IPS-18a (cell line): ENCODE measurements around the gene KRT27.

Source experiments
- H3K27ac ChIP-seq: one replicate; pipeline ENCODE4 v1.5.1; 2013; ENCODE audit warnings: low read length
- H3K27me3 ChIP-seq: one replicate; pipeline ENCODE4 v1.6.1; 2013; ENCODE audit warnings: mild to moderate bottlenecking, low read length; ENCODE audit not compliant: control insufficient read depth, insufficient read depth
- H3K36me3 ChIP-seq: one replicate; pipeline ENCODE4 v1.6.1; 2013; ENCODE audit warnings: low read depth, low read length; ENCODE audit not compliant: control insufficient read depth
- H3K4me1 ChIP-seq: one replicate; pipeline ENCODE4 v1.6.1; 2013; ENCODE audit warnings: low read depth, low read length; ENCODE audit not compliant: control insufficient read depth
- H3K4me3 ChIP-seq: one replicate; pipeline ENCODE4 v1.5.1; 2013; ENCODE audit warnings: low read length
- H3K9ac ChIP-seq: one replicate; pipeline ENCODE4 v1.6.1; 2013; ENCODE audit warnings: mild to moderate bottlenecking, low read length, moderate library complexity
- H3K9me3 ChIP-seq: one replicate; pipeline ENCODE4 v1.6.1; 2013; ENCODE audit warnings: low read depth, low read length; ENCODE audit not compliant: control insufficient read depth

KRT27 gene

DNA sequence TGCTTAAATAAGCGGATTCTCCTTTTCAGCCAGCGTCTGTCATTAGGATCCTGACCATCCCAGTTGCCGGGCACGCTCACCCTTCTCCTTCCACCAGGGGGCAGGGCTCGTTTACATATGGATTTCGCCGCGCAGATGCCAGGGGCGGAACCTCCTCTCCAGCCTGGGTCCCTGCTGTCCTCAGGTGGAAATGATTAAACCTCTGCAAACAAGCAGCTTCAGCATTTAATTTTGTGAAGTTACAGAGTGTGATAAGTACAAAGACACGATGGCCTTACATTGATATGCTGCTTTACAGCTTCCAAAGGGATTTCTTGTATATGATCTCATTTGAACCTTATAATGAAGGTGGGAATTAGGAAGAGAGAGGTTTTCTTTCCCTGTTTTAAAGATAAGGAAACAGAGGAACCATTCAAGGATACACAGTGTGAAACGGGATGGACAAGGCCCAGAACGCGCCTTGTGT, 21.3 kb upstream of the KRT27 start:
- peaks cover 53% of the 10 kb centered on the region for H3K27me3 ChIP-seq
- no peak overlapping the region for H3K27ac ChIP-seq
- no peak overlapping the region for H3K4me3 ChIP-seq
- no peak overlapping the region for H3K9ac ChIP-seq
- H3K9me3 ChIP-seq: no peaks in the 10 kb centered on the region
- no peaks in the 10 kb centered on the region for H3K4me1 ChIP-seq
- no peaks in the 10 kb centered on the region for H3K36me3 ChIP-seq

DNA sequence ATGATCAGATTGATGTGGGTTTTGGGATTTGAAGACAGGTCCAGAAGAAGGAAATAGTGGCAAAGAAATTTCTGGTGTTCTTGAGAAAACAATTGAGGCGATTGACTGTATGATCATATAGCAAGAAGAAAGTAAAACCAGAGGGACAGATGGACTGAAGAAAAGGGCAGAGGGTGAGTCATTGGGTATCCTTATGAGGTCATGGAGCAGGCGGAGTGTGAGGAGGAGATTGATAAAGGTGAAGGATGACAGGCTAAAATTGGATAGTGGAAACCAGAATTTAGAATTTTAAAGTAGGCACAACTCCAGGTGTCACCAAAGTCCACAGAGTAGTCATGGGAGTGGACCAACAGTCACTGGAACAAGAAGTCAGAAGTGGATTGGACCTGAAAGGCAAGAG, 18.8 kb upstream of the KRT27 start:
- H3K27me3 ChIP-seq: peaks cover 29% of the 10 kb centered on the region
- no peak overlapping the region for H3K27ac ChIP-seq
- no peaks in the 10 kb centered on the region for H3K9me3 ChIP-seq
- H3K4me1 ChIP-seq: no peaks in the 10 kb centered on the region
- H3K4me3 ChIP-seq: no peak overlapping the region
- H3K9ac ChIP-seq: no peak overlapping the region
- no peaks in the 10 kb centered on the region for H3K36me3 ChIP-seq

DNA sequence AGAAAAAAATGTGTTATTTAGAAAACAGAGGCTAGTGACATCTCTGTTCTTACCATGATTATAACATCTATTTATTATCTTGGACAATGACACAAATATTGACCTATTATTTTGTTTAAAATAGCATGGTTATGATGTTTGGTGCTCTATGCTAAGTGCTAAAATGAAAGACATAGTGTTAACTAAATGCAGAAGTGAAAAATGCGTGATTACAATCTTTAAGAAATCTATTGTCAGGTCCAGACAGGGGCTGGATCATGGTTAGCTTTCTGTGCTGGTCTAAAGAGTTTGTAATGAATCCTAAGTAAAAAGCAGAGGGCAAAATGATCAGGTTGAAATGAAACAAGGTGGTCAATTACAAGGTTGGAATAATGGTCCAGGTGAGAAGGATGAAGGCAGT, 18.0 kb upstream of the KRT27 start:
- no peak overlapping the region for H3K27ac ChIP-seq
- H3K4me1 ChIP-seq: no peaks in the 10 kb centered on the region

DNA sequence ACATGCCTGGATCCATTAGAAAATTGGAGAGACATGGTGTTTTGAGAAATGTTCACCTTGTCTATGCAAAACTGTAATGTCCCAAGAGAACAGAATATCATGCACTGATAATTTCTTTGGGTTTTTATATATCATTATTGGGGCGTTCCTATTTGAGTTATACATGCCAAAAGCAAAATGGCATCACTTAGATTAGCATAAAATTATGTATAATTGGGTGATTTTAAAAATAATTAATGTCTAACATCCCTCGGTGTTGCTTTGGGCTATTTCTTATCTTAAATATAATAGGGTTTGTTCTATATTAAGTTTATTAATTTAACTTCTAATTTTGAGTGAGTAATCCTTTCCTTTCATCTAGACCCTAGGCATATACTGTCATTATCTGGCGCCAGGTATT, 17.5 kb upstream of the KRT27 start, which contains the start of gene KRT28:
Gene KRT28, minus strand, starts transcription at position 101 of the 400 bp plus-strand sequence. Its CDS starts 66 bp downstream, at position 35.
- Histone ChIP-seq H3K27ac (no peak within 1 kb of the TSS), H3K27me3 (peaks cover 27% of the 10 kb centered on the region), H3K9ac (no peak within 1 kb of the TSS), H3K9me3 (no peaks in the 10 kb centered on the region), H3K4me3 (no peak within 1 kb of the TSS), H3K36me3 (no peaks in the 10 kb centered on the region), H3K4me1 (no peaks in the 10 kb centered on the region)

More for the DNA sequence above, 18.0 kb upstream of the KRT27 start:
- Histone ChIP-seq H3K4me3 (no peak overlapping the region), H3K9me3 (no peaks in the 10 kb centered on the region), H3K27me3 (peaks cover 27% of the 10 kb centered on the region), H3K36me3 (no peaks in the 10 kb centered on the region), H3K9ac (no peak overlapping the region)

DNA sequence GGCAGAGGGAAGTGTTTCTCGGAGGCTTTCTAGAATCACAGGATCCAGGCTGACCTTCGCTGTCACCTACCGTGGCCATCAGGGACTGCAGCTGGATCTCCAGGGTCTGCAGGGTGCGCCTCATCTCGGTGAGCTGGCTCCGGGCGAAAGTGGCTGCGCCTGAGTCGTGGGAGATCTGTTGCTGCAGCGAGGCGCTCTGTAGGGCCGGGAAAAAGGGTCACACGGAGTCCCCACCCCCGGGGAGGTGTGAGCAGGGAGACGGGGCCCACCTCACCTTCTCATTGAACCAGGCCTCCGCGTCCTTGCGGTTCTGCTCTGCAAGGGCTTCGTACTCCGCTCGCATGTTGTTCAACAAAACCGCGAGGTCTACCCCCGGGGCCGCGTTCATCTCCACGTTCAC, 14.5 kb upstream of the KRT27 start:
- Histone ChIP-seq H3K27ac (no peak overlapping the region), H3K9me3 (no peaks in the 10 kb centered on the region), H3K4me3 (no peak overlapping the region), H3K4me1 (no peaks in the 10 kb centered on the region), H3K27me3 (peaks cover 17% of the 10 kb centered on the region), H3K9ac (no peak overlapping the region), H3K36me3 (no peaks in the 10 kb centered on the region)

DNA sequence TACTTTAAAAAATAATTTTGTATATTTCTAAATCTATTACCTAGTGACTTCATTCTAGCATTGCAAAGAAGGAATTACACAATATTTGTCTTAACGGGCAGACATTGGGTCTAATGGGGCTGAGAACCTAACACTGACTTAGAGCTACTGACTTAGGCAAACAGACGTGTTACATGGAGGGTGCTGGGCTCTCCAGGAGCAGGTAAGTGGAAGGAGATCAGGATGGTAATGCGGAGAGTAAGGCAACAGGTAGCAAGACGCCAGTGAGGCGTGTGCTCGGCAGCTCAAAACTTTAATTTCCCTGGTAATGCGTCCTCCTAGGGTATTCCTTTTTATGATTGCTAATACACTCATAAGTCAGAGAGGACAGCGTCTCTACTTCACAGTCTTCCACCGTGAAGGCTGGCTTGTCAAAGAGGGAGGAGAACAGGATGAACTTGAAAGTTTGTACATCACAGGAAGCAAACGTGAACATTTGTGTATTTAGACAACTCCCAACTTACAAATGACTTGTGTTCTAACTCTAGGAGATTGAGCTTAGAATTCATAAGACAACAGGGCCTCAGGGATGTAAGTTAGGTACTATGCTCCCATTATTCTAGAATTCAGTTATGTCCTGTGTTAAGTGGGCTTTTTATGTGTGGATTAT, 12.8 kb upstream of the KRT27 start:
- Histone ChIP-seq H3K36me3 (no peaks in the 10 kb centered on the region), H3K27me3 (peaks cover under 1% of the 10 kb centered on the region), H3K4me3 (no peak overlapping the region), H3K9me3 (no peaks in the 10 kb centered on the region), H3K27ac (no peak overlapping the region), H3K9ac (no peak overlapping the region), H3K4me1 (no peaks in the 10 kb centered on the region)

DNA sequence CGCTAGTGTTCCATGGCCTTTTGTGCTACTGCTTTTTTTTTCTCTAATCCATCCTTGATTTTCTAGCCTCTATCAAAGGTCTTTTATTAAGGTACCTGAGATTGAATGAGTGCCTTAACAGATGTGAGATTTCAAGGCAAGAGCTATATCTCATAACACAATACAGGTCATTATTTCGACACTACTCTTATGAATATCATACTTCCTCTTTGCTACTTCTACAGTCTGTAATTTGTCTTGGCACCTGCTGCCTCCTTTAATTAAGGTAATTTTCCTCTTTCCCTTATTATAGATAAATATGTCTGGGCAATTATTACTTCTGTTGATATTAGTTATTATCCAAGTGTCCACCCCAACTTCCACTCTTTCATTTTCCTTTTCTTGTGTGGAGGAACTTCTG, 12.1 kb upstream of the KRT27 start:
- H3K27me3 ChIP-seq: no peaks in the 10 kb centered on the region
- H3K4me1 ChIP-seq: no peaks in the 10 kb centered on the region
- H3K9ac ChIP-seq: no peak overlapping the region
- H3K27ac ChIP-seq: no peak overlapping the region
- H3K36me3 ChIP-seq: no peaks in the 10 kb centered on the region
- H3K4me3 ChIP-seq: no peak overlapping the region
- H3K9me3 ChIP-seq: no peaks in the 10 kb centered on the region

DNA sequence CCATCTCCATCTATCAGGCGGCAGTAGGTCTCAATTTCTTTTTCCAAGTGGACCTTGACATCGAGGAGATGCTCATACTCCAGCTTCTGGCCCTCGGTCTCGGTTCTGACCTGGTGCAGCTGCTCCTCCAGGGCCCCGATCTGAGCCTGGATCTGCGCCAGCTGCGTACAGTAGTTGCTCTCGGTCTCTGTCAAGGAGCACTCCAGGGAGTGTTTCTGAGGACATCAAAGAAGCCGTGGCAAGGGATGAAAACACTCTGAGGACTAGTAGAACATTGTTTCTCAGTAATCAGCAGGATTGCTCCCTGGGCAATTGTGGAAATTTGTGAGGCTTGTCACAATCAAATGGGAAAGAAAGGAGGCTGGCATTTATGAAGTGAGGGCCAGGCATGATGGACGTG, 11.5 kb upstream of the KRT27 start:
- Histone ChIP-seq H3K9me3 (no peaks in the 10 kb centered on the region), H3K4me1 (no peaks in the 10 kb centered on the region), H3K27me3 (no peaks in the 10 kb centered on the region)

DNA sequence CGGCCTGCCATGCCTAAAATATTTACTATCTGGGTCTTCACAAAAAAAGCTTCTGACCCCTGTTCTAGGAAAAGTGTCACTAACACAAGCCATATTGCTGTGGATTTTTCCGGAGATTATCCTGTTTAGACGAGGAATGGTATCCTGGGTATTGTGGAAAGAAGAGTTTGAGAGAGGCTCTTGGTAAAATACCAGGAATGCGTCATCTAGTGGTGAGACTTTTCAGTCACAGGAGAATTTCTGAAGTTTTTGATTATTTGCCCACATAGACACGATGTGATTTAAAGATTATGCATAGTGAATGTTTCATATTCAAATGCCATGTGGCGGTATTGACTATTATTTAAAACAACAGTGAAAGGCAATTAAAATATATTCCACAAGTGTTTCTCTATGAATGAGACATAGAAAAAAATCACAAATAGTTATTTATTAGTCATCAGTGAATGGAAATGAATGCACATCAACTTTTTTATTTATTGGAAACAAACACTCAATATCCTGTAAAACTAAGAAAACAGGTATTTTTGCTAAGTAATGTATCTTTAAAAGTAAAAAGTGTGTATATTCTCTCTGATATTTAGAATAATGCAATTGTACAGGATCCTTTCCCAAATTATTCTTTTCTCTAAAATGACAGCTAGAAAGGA, 9.6 kb upstream of the KRT27 start:
- Histone ChIP-seq H3K27ac (no peak overlapping the region), H3K4me1 (no peaks in the 10 kb centered on the region), H3K27me3 (no peaks in the 10 kb centered on the region), H3K36me3 (no peaks in the 10 kb centered on the region), H3K9me3 (no peaks in the 10 kb centered on the region), H3K9ac (no peak overlapping the region), H3K4me3 (no peak overlapping the region)

More for the DNA sequence above, 11.5 kb upstream of the KRT27 start:
- Histone ChIP-seq H3K36me3 (no peaks in the 10 kb centered on the region), H3K9ac (no peak overlapping the region), H3K4me3 (no peak overlapping the region), H3K27ac (no peak overlapping the region)

DNA sequence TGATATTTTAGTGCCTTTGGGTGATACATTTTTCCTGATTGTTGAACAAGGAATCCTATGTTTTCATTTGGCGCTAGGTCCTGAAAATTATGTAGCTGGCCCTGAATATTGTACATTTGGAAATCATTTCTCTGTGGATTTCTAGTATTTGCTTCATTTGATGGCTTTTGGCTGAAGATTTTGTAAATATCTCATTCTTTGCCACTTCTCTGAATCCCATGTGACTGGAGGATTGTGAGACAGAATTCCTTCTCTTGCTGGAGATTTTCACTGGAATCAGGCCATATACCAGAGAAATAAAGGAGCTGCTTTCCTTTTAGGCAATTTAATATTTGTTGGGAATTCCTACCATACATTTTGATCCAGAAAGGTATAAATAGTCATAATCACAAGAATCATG, 8.8 kb upstream of the KRT27 start:
- Histone ChIP-seq H3K4me1 (no peaks in the 10 kb centered on the region), H3K27me3 (no peaks in the 10 kb centered on the region), H3K9ac (no peak overlapping the region), H3K27ac (no peak overlapping the region), H3K36me3 (no peaks in the 10 kb centered on the region), H3K9me3 (no peaks in the 10 kb centered on the region), H3K4me3 (no peak overlapping the region)

DNA sequence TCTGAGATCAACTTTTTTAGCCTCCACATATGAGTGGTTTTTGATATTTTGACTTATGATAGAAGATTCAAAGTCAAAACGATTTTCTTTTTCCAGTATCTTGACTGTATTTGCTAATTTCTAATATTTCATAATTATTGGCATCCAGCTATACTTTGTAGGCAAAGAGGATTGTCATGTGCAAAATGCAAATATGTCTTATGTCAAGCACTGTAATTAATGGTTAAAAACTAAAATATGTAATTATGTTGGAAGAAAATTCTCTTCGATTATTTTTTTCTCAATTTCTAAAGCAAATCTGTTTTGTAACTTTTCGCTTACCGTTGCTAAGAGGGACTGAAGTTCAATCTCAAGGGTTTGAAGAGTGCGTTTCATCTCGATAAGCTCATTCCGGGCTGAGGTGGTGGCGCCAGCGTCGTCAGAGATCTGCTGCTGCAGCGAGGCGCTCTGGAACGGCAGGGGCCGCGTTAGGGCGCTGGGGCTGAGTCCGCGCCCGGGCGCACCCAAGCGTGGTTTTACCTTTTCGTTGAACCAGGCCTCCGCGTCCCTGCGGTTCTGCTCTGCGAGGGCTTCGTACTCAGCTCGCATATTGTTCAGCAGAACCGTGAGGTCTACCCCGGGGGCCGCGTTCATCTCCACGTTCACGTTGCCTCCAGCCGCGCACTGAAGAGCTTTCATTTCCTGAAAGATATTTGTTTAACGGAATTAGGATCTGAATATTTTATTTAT, 3.0 kb downstream of the KRT27 start:
- no peaks in the 10 kb centered on the region for H3K4me1 ChIP-seq
- H3K9ac ChIP-seq: no peak overlapping the region
- H3K36me3 ChIP-seq: no peaks in the 10 kb centered on the region
- H3K9me3 ChIP-seq: no peaks in the 10 kb centered on the region
- no peak overlapping the region for H3K27ac ChIP-seq
- no peaks in the 10 kb centered on the region for H3K27me3 ChIP-seq
- no peak overlapping the region for H3K4me3 ChIP-seq
